ENCODE measurements around the gene G6PC3.

DNA sequence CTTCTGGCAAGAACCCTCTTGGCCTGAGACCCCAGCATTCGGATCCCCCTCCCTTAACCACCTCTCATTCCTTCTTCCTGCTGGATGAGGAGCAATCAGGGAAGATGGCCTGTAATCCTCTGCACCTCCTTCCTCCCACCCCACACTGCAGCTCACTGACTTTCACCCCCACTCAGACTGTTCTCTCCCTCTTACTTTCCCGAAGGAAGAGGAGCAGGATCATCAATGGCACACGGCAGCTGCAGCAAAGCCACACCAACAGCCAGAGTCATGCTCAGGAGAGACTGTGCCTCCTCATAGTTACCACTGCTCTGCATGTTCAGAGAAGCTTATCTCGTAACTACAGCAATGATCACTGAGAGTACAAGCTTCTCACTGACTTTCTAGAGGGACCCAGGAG is 45.7 kb upstream of the G6PC3 start:
- TF ChIP-seq, protein P1, sequence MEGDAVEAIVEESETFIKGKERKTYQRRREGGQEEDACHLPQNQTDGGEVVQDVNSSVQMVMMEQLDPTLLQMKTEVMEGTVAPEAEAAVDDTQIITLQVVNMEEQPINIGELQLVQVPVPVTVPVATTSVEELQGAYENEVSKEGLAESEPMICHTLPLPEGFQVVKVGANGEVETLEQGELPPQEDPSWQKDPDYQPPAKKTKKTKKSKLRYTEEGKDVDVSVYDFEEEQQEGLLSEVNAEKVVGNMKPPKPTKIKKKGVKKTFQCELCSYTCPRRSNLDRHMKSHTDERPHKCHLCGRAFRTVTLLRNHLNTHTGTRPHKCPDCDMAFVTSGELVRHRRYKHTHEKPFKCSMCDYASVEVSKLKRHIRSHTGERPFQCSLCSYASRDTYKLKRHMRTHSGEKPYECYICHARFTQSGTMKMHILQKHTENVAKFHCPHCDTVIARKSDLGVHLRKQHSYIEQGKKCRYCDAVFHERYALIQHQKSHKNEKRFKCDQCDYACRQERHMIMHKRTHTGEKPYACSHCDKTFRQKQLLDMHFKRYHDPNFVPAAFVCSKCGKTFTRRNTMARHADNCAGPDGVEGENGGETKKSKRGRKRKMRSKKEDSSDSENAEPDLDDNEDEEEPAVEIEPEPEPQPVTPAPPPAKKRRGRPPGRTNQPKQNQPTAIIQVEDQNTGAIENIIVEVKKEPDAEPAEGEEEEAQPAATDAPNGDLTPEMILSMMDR (IDR thresholded peaks at IDR 0.05): no peak
- no peak for TF ChIP-seq POLR2A (IDR thresholded peaks at IDR 0.05)
